ENCODE data around the gene ELOVL1. TPM values are rescaled to one million over a fixed set of nuclear protein-coding genes. Genes with fewer than 3 reads are reported as not detected.
A peak's percentile ranks its signal among the peaks of the same experiment; 100 is the strongest.

ELOVL1 gene
- total RNA-seq, 2 experiments from 2014 or later, result 51.3 to 53.7 TPM

DNA sequence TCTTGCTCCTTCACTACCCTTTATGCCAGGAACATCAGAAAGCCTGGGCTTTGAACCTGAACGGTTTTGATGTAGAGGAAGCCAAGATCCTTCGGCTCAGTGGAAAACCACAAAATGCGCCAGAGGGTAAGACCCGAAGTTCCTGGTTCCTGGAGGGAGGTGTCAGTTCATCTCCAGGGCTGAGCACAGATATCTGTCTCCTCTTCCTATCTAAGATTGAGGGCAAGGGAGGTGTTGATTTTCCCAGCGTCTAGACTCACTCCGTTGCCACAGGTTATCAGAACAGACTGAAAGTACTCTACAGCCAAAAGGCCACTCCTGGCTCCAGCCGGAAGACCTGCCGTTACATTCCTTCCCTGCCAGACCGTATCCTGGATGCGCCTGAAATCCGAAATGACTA, 8.1 kb downstream of the ELOVL1 start:
- Mint-ChIP-seq H3K4me3 (peak overlapping the region; percentile 95), H3K36me3 (peaks cover 44% of the 10 kb centered on the region), H3K9me3 (no peaks in the 10 kb centered on the region), H3K27me3 (no peaks in the 10 kb centered on the region), H3K27ac (peak overlapping the region; percentile 87), H3K4me1 (peaks cover 43% of the 10 kb centered on the region)
- POLR2A ChIA-PET, result interaction anchor here (0.6 to 1.4 kb wide), 2 partner anchors 10 to 37 kb away, joined by 3 to 8 read pairs; no protein-coding TSS in a partner anchor
- ATAC-seq (ENCODE audit: low read depth) (no peak), DNase-seq (no peak)

DNA sequence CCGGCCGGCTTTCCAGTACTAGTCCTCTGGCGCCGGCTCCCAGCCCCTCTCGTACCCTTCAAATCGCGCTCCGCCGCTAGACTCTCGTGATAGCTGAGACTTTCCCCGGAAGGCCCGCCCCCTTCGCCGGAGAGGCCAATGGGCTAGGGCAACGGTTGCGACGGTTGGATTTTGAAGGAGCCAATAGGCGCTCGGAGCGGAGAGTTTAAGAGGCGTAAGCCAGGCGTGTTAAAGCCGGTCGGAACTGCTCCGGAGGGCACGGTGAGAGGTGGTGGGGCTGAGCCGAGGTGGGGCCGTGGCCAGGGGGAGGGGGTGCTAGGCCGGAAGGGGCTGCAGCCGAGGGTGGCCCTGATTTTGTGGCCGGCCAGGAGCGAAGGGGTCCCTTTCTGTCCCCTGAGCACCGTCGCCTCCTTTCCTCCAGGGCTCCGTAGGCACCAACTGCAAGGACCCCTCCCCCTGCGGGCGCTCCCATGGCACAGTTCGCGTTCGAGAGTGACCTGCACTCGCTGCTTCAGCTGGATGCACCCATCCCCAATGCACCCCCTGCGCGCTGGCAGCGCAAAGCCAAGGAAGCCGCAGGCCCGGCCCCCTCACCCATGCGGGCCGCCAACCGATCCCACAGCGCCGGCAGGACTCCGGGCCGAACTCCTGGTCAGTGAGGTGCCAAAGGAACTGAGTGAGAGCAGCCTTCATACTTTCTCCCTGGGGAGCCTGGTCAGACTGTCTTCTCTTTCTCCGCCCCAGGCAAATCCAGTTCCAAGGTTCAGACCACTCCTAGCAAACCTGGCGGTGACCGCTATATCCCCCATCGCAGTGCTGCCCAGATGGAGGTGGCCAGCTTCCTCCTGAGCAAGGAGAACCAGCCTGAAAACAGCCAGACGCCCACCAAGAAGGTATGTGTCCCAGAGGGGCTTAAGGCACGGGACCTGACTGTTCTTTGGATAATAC, 8.8 kb downstream of the ELOVL1 start, which contains the start of gene CDC20:
Gene CDC20 (plus strand): TSS at position 236 of the 948 bp plus-strand sequence. CDS start 235 bp downstream, at position 471.
- no peaks in the 10 kb centered on the region for H3K9me3 Mint-ChIP-seq
- peak within 1 kb of the TSS; percentile 95 for H3K4me3 Mint-ChIP-seq
- POLR2A ChIA-PET, result interaction anchor here (0.5 to 1.9 kb wide), 16 partner anchors 9 to 672 kb away, joined by 3 to 37 read pairs (median 4); partner anchors contain the start of genes C1orf50, ELOVL1, KDM4A and P3H1
- H3K4me1 Mint-ChIP-seq, result peaks cover 41% of the 10 kb centered on the region
- H3K27me3 Mint-ChIP-seq, result no peaks in the 10 kb centered on the region
- peaks cover 45% of the 10 kb centered on the region for H3K36me3 Mint-ChIP-seq
- H3K27ac Mint-ChIP-seq, result peak within 1 kb of the TSS; percentile 88
- DNase-seq (peak; percentile 99), ATAC-seq (ENCODE audit: low read depth) (peak; percentile 97)

DNA sequence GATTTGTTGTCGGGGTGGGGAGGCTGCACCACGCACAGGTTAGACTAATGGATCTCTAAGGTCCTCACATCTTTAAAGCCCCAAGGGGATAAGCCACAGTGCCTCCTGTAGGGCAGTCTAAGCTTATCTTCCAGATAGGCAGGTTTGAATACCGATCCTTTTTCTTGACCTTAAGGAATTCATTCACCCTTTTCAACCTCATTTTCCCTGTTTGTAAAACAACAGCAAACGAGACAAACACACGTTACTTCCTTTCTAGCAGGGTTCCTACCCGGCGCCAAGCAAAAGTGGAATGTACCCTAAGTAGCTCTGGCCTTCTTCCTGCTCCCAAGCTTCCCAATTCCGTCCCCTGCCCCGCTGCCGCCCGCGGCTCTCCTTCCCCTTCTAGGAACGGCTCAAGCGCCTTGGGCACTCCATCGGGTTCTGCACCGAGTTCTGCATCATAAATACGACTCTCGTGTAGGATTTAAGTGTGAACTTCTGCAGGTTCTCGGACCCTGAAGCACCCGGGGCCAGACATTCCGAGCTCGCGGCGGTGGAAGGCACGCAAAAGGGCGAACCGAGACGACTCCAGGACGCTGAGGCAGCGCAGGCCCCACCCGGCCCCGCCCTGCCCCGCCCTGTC, 9.6 kb downstream of the ELOVL1 start:
- peaks cover 43% of the 10 kb centered on the region for H3K36me3 Mint-ChIP-seq
- no peak for ATAC-seq (ENCODE audit: low read depth)
- peaks cover 39% of the 10 kb centered on the region for H3K4me1 Mint-ChIP-seq
- H3K4me3 Mint-ChIP-seq, result peak overlapping the region; percentile 95
- peak overlapping the region; percentile 88 for H3K27ac Mint-ChIP-seq
- no peak for DNase-seq
- H3K9me3 Mint-ChIP-seq, result no peaks in the 10 kb centered on the region
- POLR2A ChIA-PET, result interaction anchor here (0.5 to 1.9 kb wide), 15 partner anchors 9 to 673 kb away, joined by 3 to 37 read pairs (median 4); partner anchors contain the start of genes C1orf50, ELOVL1, KDM4A and P3H1
- no peaks in the 10 kb centered on the region for H3K27me3 Mint-ChIP-seq

DNA sequence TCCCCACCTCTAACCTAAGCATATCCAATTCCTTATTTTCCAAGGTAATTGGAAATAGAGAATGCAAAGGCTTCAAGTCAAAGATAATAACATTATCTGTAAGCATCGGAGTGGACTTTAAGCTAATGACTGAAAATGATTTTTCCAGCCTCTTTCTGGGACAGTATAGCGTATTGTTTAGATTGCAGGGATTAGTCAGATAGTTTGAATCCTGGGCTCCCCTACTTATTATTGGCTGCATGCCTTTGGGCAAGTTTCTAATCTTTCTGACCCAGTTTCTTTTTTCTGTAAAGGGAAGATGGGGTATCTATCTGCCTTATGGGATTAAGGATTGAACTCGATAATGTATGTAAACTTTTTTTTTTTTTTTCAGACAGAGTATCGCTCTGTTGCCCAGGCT, 10.6 kb downstream of the ELOVL1 start:
- Mint-ChIP-seq H3K27me3 (no peaks in the 10 kb centered on the region), H3K36me3 (peaks cover 41% of the 10 kb centered on the region), H3K4me1 (peaks cover 42% of the 10 kb centered on the region), H3K27ac (no peak overlapping the region), H3K9me3 (no peaks in the 10 kb centered on the region), H3K4me3 (peak overlapping the region; percentile 95)
- no peak for ATAC-seq (ENCODE audit: low read depth)
- POLR2A ChIA-PET, result no interaction called here
- no peak for DNase-seq

- DNase-seq (no peak), ATAC-seq (ENCODE audit: low read depth) (no peak)
- Mint-ChIP-seq H3K27me3 (no peaks in the 10 kb centered on the region), H3K4me1 (peaks cover 26% of the 10 kb centered on the region), H3K27ac (no peak overlapping the region), H3K4me3 (no peak overlapping the region), H3K9me3 (no peaks in the 10 kb centered on the region), H3K36me3 (peaks cover 20% of the 10 kb centered on the region)
- POLR2A ChIA-PET, result interaction anchor here (0.7 to 2.7 kb wide), 3 partner anchors 13 to 391 kb away, joined by 3 to 8 read pairs (median 3); partner anchors contain the start of gene ELOVL1
These were observed 12.9 kb downstream of the ELOVL1 start for GRCh38 chr1:43354936-43355335.

GRCh38 chr1:43354471-43354870, 13.3 kb downstream of the ELOVL1 start:
- DNase-seq (no peak), ATAC-seq (ENCODE audit: low read depth) (no peak)
- no peak overlapping the region for H3K4me3 Mint-ChIP-seq
- no peak overlapping the region for H3K27ac Mint-ChIP-seq
- peaks cover 15% of the 10 kb centered on the region for H3K36me3 Mint-ChIP-seq
- H3K9me3 Mint-ChIP-seq, result no peaks in the 10 kb centered on the region
- H3K27me3 Mint-ChIP-seq, result no peaks in the 10 kb centered on the region
- POLR2A ChIA-PET, result interaction anchor here (0.7 to 2.7 kb wide), 3 partner anchors 14 to 127 kb away, joined by 3 to 8 read pairs (median 7); partner anchors contain the start of gene ELOVL1
- H3K4me1 Mint-ChIP-seq, result peaks cover 26% of the 10 kb centered on the region

DNA sequence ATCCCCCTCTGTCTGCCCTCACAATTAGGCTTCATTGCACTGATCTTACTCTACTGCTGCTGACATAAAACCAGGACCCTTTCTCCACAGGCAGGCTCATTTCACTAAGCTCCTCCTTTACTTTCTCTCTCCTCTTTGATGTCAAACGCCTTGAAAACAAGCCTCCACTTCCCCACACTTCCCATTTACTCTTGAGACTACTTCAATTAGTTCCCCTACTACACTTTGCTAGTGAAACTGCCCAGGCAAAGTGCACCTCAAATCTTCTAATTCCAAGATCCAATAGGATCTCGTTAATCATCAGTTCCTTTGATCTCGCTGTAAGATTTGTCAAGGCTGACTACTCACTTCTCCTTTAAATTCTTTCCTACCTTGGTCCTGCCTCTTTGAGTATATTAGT, 14.9 kb downstream of the ELOVL1 start:
- POLR2A ChIA-PET, result interaction anchor here (2.7 kb wide), 1 partner anchor 15 kb away, joined by 8 read pairs; the partner anchor contains the start of gene ELOVL1
- peaks cover 25% of the 10 kb centered on the region for H3K4me1 Mint-ChIP-seq
- no peaks in the 10 kb centered on the region for H3K9me3 Mint-ChIP-seq
- peaks cover 11% of the 10 kb centered on the region for H3K36me3 Mint-ChIP-seq
- no peak for DNase-seq
- no peaks in the 10 kb centered on the region for H3K27me3 Mint-ChIP-seq
- no peak overlapping the region for H3K27ac Mint-ChIP-seq
- ATAC-seq (ENCODE audit: low read depth), result no peak
- H3K4me3 Mint-ChIP-seq, result no peak overlapping the region

DNA sequence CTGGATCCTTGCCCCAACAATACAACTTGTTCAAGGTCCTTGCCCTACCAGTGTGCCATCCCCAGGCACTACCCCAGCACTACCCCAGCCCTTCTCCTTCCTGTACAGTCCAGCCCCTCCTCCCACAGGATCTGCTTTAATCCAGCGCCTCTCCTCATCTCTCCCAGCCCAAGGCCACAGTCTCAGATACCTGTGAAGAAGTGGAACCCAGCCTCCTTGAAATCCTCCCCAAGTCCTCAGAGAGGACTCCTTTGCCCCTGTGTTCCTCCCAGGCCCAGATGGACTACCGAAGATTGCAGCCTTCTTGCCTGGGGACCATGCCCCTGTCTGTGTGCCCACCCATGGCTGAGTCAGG, 15.5 kb downstream of the ELOVL1 start:
- Mint-ChIP-seq H3K27ac (no peak overlapping the region), H3K36me3 (peaks cover 8% of the 10 kb centered on the region), H3K4me1 (peaks cover 21% of the 10 kb centered on the region), H3K4me3 (no peak overlapping the region), H3K9me3 (no peaks in the 10 kb centered on the region), H3K27me3 (no peaks in the 10 kb centered on the region)
- DNase-seq (no peak), ATAC-seq (ENCODE audit: low read depth) (no peak)
- POLR2A ChIA-PET, result no interaction called here

DNA sequence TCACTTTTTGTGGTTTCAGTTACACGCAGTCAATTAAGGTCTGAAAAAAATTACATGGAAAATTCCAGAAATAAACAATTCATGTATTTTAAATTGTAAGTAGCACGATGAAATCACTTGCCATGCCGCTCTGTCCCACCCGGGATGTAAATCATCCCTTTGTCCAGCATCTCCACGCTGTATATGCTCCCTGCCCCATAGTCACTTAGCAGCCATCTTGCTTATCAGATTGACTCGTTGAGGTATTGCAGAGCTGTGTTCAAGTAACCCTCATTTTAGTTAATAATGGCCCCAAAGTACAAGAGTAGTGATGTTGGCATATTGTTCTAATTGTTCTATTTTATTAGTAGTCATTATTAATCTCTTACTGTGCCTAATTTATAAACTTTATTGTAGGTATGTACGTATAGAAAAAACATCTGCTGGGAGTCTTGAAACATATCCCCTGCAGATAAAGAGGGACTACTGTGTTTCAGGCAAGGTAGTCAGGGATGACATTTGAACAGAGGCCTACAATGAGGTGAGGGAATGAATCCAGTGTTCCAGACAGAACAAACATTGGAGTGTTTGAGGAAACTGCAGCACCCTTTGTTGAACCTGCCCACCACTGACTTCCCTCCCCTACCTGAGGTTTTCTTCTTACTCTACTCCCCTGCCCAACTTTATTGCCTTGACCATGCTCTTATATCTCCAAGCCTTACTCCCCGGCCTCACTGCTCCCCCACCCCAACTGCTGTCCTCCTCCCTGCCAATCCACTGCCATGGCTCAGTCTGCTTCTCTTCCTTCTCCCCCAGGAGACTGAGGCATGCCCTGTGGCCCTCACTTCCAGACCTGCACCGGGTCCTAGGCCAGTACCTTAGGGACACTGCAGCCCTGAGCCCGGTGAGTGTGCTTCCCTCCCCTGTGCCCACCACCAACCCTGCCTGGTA, 16.1 kb downstream of the ELOVL1 start:
- Mint-ChIP-seq H3K27ac (peak overlapping the region; percentile 41), H3K36me3 (peaks cover 6% of the 10 kb centered on the region), H3K9me3 (no peaks in the 10 kb centered on the region), H3K4me3 (no peak overlapping the region), H3K27me3 (peaks cover 4% of the 10 kb centered on the region), H3K4me1 (peaks cover 18% of the 10 kb centered on the region)
- ATAC-seq (ENCODE audit: low read depth), result no peak
- DNase-seq, result no peak
- POLR2A ChIA-PET, result no interaction called here

- H3K27me3 Mint-ChIP-seq, result peaks cover 4% of the 10 kb centered on the region
- H3K27ac Mint-ChIP-seq, result no peak overlapping the region
- POLR2A ChIA-PET, result no interaction called here
- ATAC-seq (ENCODE audit: low read depth), result no peak
- H3K9me3 Mint-ChIP-seq, result no peaks in the 10 kb centered on the region
- peaks cover 18% of the 10 kb centered on the region for H3K4me1 Mint-ChIP-seq
- H3K36me3 Mint-ChIP-seq, result peaks cover 3% of the 10 kb centered on the region
- DNase-seq, result no peak
- H3K4me3 Mint-ChIP-seq, result no peak overlapping the region
These were observed 16.8 kb downstream of the ELOVL1 start for GRCh38 chr1:43350976-43351375.

- peaks cover 18% of the 10 kb centered on the region for H3K4me1 Mint-ChIP-seq
- peaks cover 6% of the 10 kb centered on the region for H3K27me3 Mint-ChIP-seq
- ATAC-seq (ENCODE audit: low read depth), result no peak
- no peak for DNase-seq
- H3K4me3 Mint-ChIP-seq, result peak overlapping the region; percentile 75
- POLR2A ChIA-PET, result no interaction called here
- peaks cover 3% of the 10 kb centered on the region for H3K36me3 Mint-ChIP-seq
- no peaks in the 10 kb centered on the region for H3K9me3 Mint-ChIP-seq
- H3K27ac Mint-ChIP-seq, result peak overlapping the region; percentile 83
These were observed 18.1 kb downstream of the ELOVL1 start for GRCh38 chr1:43349594-43350306.

All from activated naive CD8-positive, alpha-beta T cell treated with anti-CD3 and anti-CD28 coated beads, Interleukin-2, amount 10 ng/mL, durations not matched to agents 7 days and 5 days (primary cell).